Epidermal melanocyte (primary cell): ENCODE measurements around the gene LDB2.

Experiments used
- DNase-seq: peaks from one replicate; pipeline ENCODE4 v3.0.0; 2011; ENCODE audit warnings: low spot score; ENCODE audit not compliant: insufficient read length

Gene LDB2

DNA sequence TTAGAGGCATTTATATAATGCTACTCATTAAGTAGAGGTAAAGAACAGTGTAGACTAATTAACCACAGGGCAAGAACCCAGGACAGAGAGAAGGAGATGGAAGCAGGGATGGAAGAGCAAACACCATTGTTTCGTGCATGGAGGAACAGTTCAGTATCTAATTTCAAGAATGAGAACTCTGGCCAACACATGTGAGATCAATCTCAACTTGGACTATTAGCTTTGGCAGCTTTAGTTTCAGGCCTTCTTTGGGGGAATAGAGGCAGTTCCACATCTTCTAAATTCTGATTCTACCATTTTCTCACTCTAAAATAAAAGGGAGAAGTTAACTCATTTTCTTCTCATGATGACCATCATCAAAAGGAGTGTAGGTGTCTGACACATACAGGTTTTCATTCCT is 207.0 kb downstream of the LDB2 start:
- no peak for DNase-seq

DNA sequence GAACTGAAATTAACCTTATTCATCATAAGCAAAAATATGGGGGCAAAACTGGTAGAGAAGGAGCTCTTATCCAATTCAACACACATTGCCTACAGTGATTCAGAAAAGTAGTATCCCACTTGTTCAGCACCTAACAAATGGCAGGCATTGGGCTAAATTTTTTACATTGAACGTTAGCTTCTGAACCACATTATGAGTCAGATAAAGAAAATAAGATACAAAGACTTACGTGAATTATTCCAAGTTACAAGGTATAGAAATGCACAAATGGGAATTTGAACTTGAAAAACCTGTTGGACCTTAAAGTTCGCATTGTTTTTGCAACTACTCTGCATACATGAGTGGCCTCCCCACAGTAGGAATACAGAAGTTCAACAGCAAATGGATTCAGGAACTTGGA is 210.6 kb downstream of the LDB2 start:
- DNase-seq = no peak

DNA sequence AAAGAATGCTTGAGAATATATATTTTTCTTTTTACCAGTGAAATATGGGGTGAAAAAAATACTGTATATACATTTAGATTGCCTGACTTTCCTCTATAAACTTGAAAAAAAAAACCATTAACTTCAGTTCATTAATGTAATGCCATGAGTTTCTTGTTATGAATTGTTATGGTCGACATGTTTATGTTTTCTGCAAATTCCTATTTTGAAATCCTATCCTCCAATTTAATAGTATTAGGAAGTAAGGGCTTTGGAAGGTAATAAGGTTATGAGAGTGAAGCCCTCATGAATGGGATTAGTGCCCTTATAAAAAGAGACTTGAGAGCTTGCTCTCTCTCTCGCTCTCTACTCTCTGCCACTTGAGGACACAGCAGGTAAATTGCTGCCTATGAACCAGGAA is 211.4 kb downstream of the LDB2 start:
- DNase-seq = no peak

DNA sequence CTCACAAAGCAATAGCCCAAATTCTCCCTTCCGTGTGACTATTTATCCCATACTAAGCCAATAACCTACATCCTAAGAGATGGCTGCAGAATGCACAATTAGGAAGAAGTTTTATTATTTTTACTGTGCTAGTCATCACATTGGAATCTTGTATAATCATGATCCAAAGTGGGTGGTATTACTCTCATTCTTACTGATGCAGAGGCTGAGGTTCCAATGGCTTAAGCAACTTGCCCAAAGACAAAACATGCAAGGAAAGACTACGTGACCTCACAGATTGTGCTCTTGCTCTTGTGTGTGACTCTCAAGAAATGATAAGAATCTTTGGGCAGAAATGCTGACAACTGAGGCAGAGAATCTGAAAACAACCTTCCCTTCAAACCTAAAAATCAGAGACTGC is 212.2 kb downstream of the LDB2 start:
- DNase-seq = no peak

DNA sequence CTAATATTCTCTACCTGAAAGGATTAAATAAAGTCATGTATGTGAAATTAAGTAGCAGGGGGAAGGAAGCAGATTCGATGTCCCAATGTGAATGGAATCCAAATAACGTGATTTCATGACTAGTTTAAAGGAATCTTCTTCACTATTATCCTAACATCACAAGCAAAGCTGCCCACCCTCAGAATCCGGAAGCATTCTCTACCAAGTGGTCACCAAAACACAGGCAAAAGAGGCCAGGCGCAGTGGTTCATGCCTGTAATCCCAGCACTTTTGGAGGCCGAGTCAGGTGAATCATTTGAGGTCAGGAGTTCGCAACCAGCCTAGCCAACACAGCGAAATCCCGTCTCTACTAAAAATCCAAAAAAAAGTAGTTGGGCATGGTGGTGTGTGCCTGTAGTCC is 212.9 kb downstream of the LDB2 start:
- DNase-seq = no peak

DNA sequence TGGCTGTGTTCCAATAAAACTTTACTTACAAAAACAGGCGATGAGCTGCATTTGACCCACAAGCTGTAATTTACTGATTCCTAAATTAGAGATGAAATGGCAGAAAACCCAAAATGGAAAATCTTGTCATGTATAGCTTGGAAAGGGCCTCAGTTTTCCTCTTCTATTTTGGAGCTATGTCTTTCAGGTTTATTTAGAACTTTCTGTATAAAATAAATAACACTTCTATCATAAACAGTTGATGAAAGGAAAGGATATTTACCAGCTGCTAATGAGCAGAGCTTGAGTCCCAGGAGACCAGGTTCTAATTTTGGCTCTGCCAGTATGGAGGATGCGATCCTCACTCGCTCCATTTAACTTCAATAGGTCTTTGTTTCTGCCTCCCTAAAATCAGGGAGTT is 213.5 kb downstream of the LDB2 start:
- DNase-seq = no peak

DNA sequence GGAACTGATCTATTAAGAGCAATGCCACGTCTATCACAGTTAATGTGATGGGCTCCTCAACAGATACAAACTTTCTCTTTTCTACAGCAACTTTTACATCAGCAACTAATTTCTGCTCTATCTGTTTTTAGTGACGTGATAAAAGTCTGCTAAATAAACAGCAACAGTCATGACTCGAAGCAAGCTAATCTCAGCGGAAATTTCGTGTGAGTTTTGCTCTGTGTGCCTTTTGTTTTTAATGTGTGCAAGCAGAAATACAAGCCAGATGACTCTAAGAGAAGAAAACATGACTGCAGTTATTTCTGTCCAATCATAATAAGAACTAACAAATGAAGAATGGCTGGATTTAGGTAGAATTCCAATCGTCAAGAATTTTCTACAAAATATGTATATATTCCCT is 214.3 kb downstream of the LDB2 start:
- DNase-seq = no peak

DNA sequence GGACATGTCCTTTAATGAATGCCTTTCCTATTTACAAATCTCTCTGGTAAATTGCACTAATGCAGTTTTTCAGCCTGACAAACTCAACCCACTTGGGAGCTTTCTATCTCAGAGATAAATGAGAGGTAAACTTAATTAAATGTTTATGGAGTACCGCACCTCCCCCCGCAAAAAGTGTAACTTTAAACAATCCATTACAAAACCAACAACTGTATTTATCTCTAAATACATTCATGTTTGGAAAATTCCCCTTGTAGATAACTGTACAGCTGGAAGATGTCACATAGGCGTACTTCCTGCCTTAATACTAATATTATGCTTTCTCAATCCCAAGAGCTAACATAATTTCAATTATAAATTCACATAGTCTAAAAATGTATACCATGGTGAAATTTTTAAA is 215.5 kb downstream of the LDB2 start:
- DNase-seq = no peak

DNA sequence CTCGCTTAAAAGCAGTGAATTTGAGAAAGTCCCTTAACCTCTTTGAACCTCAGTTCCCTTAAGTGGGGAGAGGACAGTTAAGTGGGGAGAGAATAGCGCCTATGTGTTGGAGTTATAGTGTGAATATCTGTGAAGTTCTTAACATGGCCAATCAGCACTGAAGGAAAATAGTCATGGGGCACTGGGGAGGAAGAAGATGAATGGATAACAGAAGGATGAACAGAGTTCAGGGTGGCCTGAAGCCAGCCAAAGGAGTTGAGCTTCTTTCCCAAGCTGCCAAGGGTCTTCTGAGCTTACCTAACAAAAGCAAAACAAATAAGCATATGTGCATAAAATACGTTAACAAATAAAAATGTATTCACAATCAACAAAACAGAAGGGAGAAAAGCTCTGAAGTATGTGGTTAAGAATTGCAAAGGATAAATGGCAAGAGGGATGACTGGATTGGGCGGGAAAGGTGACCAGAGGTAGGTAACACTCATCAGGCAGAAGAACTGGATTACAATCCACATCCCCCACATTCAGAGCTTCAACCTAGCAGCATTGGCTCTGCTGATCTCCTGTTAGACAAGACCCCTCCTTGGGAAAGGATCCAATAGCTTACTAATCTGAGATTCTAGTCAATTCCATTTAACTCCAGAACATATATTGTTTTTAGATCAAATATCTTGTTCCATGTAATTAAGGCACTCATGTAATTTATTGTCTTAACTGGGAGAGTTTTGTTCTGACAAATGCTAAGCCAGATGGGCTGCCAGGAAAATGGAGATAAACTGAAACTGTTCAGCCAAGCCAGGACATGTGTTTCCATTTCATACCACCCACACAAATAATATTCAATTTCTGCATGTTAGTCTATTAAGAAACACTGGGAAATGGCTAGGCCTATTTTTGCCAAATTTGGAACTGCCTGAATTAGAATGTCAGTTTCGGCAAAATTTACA is 221.2 kb downstream of the LDB2 start:
- no peak for DNase-seq

DNA sequence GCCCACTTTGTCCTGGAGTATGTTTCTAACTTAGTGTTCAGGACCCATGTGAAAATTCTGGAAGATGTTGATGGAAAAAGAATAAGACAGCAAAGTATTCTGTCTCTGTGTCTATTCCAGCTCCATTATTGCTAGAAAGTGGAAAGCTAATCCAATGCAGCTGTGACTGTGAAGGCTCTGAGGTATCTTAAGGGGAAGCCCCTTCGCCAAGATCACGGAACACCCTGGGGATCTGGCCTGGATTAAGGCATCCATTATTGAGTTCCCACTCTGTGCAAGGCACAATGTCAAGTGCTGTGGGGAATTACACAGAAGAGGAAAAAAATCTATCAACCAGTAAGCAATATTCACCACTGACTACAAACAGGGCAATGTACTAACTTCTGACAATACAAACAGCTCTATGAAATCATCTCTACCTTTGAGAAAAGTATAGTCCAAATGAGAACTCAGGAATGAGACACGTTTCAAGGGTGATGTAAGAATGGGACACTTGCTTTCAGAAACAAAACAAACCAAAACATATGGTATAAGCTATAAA is 222.1 kb downstream of the LDB2 start:
- no peak for DNase-seq

DNA sequence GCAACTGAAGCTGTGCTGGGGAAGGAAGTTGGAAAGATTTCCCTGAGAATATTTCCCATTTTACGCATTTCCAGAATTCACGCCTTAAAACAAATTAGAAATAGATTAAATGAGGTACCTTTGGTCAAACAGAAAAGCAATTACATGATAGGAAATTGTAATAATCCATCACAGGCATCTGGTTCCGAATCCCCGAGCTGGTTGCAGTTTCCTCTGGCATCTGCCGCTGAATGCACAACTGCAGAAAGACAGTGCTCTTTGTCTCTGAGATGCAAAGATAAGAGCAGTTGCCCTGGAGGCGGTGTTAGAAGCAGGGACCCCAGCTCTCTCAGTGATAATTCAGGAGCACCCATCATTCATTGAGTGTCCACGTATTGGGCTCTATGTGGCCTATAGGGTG is 224.4 kb downstream of the LDB2 start:
- no peak for DNase-seq

DNA sequence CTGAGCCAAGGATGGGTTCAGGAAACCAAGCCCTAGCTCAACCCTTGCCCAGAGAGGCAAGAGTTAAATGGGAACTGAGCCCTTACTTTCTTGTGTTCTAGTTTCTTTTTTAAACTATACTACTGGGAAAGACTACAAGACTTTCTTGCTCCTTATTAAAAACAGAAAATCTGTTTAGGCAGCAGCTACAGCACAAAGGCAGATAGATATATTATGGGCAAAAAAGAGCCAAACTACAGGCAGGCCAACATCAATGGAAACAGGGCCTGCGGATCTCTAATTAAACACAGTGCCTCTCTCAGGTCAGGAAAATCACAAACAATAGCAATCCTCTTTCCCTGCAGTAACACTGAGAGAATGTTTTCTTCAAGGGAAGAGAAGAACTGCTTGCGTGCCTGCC is 226.0 kb downstream of the LDB2 start:
- DNase-seq = no peak

DNA sequence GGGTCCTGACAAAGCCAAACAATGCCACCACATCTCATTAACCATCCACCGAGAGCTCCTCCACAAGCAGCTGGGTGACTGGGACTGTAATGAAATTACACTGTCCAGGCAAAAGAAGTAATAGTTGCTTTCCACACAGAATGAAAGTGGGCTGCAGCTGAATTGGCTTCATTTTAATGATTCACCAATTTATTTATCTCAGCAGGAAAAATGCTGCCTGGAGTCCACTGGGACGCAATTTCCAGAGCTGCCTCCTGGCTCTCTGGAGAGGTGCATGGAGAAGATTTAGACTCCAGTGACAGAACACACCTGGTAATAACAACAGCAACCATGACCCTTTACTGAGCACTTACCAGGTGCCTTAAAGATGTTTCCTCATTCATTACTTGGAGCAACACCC is 226.7 kb downstream of the LDB2 start:
- no peak for DNase-seq

DNA sequence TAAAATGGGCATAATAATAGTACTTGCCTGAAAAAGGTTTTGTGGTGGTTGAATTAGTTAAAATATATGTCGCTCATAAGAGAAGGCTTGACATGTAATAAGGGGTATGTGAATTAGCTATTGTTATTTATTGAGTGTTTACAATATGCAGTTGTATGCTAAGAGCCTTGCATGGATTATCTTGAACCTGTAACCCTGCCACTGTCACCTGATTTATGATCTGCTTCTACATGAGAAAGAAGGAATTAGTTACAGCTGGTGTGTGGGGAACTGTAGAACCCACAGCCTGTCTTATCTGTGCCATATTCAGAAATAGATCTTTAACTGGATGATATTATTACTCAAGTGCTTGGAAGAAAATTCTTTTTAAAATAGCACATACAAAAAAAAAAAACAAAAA is 227.7 kb downstream of the LDB2 start:
- no peak for DNase-seq

DNA sequence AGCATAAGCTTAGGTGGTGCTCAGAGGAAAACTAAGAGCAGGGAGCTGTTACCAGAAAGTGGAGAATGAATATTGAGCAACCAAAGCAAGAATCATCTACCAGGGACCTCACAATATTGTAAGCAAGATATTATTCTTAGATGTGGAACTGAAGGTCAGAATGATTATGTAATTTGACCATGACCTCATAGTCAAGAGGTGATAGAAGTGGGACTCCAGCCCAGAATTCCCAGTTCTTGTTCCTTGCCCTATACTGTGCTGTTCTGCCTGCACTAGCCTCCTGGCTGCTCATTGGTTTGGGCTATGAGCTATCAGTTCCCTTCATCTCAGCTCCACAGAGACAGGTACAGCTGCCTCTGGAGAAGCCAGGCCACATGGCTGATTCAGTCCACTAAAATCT is 229.4 kb downstream of the LDB2 start:
- DNase-seq = no peak

DNA sequence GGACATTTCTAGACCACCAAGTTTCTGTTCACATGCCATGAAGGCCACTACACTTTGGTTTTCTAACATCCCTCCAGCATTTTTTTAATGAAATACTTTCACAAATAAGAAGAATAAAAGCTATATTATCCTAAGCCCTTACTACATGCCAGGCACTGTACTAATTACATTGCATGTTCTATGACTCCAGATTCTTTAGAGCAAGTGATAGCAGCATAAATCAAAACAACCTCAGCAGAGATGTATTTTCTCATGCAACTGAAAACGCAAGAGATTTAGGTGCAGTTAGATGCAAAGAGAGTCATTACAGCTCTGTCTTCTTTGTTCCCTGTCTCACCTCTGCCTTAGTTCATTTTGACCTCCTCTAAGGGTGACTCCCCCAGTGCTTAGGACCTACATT is 230.0 kb downstream of the LDB2 start:
- DNase-seq = no peak

DNA sequence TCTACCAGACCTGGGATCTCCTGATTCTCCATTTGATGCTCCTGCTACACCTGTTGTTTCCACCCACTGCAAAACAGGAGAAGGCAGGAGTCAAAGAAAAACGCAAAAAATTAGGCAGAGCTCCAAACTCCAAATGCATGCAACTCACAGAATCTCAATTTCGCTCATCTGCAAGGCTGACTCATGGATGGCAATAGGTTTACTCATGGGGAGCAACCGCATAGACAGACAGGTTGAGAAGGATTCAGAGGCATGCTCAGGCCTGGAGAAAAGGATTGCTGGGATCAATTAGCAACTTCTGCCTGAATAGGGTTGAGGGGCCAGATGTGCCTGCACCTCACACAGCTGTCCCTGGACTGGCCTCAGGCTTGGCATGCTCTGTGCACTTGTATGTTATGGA is 231.0 kb downstream of the LDB2 start:
- no peak for DNase-seq

DNA sequence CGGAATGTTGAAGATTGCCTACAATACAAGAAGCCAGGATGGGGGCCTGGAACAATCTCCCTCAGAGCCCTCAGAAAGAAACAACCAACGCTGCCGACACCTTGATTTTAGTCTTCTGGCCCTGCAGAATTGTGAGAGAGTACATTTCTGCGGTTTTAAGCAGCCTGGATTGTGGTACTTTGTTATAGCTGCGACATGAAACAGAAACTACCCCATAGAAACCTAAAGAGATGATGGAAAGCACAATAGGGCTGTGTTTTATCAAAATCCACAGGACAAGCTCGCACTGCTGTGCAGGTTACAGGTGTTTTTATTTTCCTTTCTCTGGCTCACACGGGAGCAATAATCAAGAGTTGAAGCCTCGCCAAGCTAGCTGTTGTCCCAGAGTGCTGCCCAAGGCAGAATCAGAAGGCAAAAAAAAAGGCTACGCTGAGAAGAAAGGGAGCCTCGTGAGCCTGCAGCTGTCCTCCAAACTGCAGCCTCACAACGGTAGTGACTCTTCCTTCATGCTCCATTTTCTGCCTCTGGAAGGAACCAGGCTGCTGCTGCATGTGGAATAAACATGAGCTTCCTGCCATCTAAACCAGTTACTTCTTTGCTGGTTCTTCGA is 232.4 kb downstream of the LDB2 start:
- no peak for DNase-seq

DNA sequence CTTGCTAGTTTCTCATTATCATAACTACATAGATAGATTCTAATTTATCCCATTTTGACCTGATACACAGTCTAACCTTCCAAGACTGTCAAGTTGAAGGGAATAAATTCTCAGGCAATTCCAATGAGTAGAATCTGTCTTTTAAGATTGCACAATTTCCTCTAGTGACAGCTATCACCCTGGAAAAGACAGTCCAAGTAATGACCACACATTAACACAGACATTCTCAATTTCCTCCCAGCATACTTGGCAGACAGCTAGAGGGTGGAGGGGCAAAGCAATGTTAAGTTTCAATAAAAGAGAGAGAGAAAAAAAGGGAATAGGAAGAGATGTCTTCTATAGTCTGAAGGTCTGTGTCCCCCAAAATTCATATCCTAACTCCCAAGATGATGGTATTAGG is 234.7 kb downstream of the LDB2 start:
- DNase-seq = no peak

DNA sequence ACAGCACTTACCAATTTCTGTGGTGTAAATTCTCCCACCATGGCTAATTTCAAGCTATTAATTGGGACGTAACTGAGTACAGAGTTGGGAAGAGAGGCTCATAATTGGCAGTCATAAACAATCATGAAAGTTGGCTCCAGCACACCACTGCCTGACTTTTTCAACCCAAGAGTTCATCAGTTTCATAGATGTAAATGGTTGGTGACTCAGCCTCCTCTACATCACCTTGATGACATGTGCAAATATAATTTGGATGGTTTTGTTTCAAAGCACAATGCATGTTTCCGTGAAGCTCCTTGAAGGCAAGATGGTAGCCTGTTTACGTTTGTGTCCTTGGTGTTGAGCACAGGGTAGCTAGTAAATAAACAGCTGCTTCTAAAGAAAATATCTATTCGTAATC is 235.1 kb downstream of the LDB2 start:
- DNase-seq = no peak

DNA sequence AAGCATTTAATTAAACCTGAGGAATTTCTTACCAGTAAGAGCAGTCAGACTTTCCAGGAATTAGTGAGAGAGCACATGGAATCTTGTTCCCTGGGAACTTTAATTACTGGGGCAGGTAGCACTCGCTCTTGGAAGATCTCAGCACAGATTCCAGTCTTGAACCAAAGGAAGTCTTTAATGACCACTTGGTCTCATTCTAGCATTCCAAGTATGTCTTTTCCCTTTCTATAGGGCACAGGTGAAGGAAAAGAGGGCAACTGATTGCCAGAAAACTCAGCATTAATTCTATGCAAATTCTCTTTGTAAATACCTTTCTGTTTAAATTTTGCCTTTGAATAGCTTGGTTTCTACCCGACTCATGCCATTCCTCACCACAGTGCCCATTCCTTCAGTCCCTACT is 236.6 kb downstream of the LDB2 start:
- DNase-seq = no peak

DNA sequence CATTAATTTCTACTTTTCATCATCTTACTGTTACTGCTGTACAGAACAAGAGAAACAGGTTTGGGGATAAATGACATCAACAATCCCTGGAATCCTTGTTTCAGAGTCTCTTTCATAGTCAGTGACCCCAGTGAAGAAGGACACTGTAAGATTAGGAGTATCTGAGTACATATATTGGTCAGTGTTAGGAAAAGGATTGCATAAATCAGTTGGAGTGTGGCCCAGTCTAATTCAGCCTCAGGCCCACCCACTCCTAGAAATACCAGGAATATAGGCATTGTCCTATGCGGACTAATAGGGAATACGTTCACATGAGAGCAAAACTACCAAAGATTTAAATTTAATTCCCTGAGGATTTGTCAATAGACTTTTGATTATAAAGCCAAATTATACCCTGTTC is 237.8 kb downstream of the LDB2 start:
- no peak for DNase-seq

DNA sequence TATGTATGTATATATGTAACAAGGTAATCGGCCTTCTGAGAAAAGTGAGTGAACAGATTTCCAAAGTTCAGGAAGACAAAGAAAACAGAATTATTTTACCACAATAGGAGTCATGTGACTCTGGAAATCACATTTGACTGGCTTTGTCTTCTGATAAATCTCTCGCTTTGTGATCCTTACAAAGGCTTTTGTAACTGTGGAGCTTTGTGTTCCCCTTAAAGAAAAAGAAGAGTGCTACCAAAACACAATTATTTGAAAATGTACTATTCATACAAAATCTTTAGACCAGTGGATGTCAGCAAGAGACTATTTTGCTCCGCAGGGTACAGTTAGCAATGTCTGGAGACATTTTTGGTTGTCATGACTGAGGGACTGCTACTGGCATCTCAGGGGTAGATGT is 238.8 kb downstream of the LDB2 start:
- no peak for DNase-seq
